HuH-7 (cell line): Measurements from ENCODE around the gene CTAGE15.
"Not testable (repeated sequence)": the region's sequence is repeated elsewhere in the genome, so short reads cannot be mapped to it uniquely, and the experiment has no call there.

Experiments
- DNase-seq: peaks from one replicate; pipeline ENCODE4 v3.0.0; 2011; ENCODE audit warnings: low spot score

CTAGE15 gene

GRCh38 chr7:143571501-143571900, at the start of gene CTAGE15:
CTAGE15 (plus strand) TSS chr7:143571801; CDS start chr7:143571818, 17 bp downstream.
- DNase-seq = not testable (repeated sequence)

- not testable (repeated sequence) for DNase-seq
Measured at GRCh38 chr7:143522309-143522916, 49.2 kb upstream of the CTAGE15 start.

GRCh38 chr7:143531169-143531926, 40.3 kb upstream of the CTAGE15 start:
- not testable (repeated sequence) for DNase-seq

GRCh38 chr7:143531932-143532331, 39.7 kb upstream of the CTAGE15 start:
- not testable (repeated sequence) for DNase-seq

- DNase-seq = not testable (repeated sequence)
Measured at GRCh38 chr7:143533213-143533839, 38.3 kb upstream of the CTAGE15 start.

GRCh38 chr7:143536443-143536842, 35.2 kb upstream of the CTAGE15 start:
- DNase-seq = not testable (repeated sequence)

GRCh38 chr7:143543288-143544038, 28.1 kb upstream of the CTAGE15 start:
- DNase-seq = not testable (repeated sequence)

- not testable (repeated sequence) for DNase-seq
Measured at GRCh38 chr7:143555968-143556367, 15.6 kb upstream of the CTAGE15 start.

- DNase-seq = not testable (repeated sequence)
Measured at GRCh38 chr7:143563306-143563705, 8.3 kb upstream of the CTAGE15 start.

GRCh38 chr7:143566001-143566400, 5.6 kb upstream of the CTAGE15 start:
- not testable (repeated sequence) for DNase-seq

- not testable (repeated sequence) for DNase-seq
Measured at GRCh38 chr7:143588183-143588582, 16.6 kb downstream of the CTAGE15 start.

- DNase-seq = not testable (repeated sequence)
Measured at GRCh38 chr7:143589897-143590296, 18.3 kb downstream of the CTAGE15 start.

GRCh38 chr7:143598086-143598485, 26.5 kb downstream of the CTAGE15 start:
- DNase-seq = not testable (repeated sequence)

GRCh38 chr7:143603549-143603948, 31.9 kb downstream of the CTAGE15 start:
- not testable (repeated sequence) for DNase-seq

GRCh38 chr7:143606088-143606487, 34.5 kb downstream of the CTAGE15 start:
- not testable (repeated sequence) for DNase-seq

- DNase-seq = not testable (repeated sequence)
Measured at GRCh38 chr7:143615545-143615944, 43.9 kb downstream of the CTAGE15 start.

- DNase-seq = not testable (repeated sequence)
Measured at GRCh38 chr7:143617204-143617603, 45.6 kb downstream of the CTAGE15 start.

- not testable (repeated sequence) for DNase-seq
Measured at GRCh38 chr7:143620058-143620457, 48.5 kb downstream of the CTAGE15 start.

- not testable (repeated sequence) for DNase-seq
Measured at GRCh38 chr7:143620646-143621045, 49.0 kb downstream of the CTAGE15 start, which contains the start of gene TCAF2. TCAF2 (plus strand) TSS chr7:143620974.

- not testable (repeated sequence) for DNase-seq
Measured at GRCh38 chr7:143621175-143621574, 49.6 kb downstream of the CTAGE15 start.

- DNase-seq = not testable (repeated sequence)
Measured at GRCh38 chr7:143622130-143622529, 50.5 kb downstream of the CTAGE15 start.
